Subcutaneous abdominal adipose tissue (tissue), 5 donors: Measurements from ENCODE around the gene CLMN.
A peak's percentile ranks its signal among the peaks of the same experiment; 100 is the strongest.
"Not testable (repeated sequence)": the region's sequence is repeated elsewhere in the genome, so short reads cannot be mapped to it uniquely, and the experiment has no call there.

Experiments
- H3K27ac ChIP-seq: one replicate; pipeline ENCODE4 v1.7.0; 2013; ENCODE audit warnings: low read depth, mild to moderate bottlenecking, inconsistent platforms, low read length, moderate library complexity
- H3K27me3 ChIP-seq, 5 donors: one replicate each; pipeline ENCODE4 v1.7.0; 2013; ENCODE audit warnings: low read length in 5 of 5, inconsistent platforms in 1 of 5; ENCODE audit not compliant: control insufficient read depth in 5 of 5, insufficient read depth in 4 of 5
- H3K36me3 ChIP-seq, 5 donors: one replicate each; pipeline ENCODE4 v1.7.0; 2013; ENCODE audit warnings: low read length in 5 of 5; ENCODE audit not compliant: control insufficient read depth in 5 of 5, insufficient read depth in 5 of 5
- H3K4me1 ChIP-seq, 5 donors: one replicate each; pipeline ENCODE4 v1.7.0; 2013; ENCODE audit warnings: low read length in 5 of 5, mild to moderate bottlenecking in 3 of 5, moderate library complexity in 1 of 5; ENCODE audit not compliant: control insufficient read depth in 5 of 5, insufficient read depth in 5 of 5
- H3K4me3 ChIP-seq, 5 donors: one replicate each; pipeline ENCODE4 v1.7.0; 2013; ENCODE audit warnings: low read length in 5 of 5, low read depth in 1 of 5
- H3K9ac ChIP-seq, 5 donors: one replicate each; pipeline ENCODE4 v1.7.0; 2013; ENCODE audit warnings: low read length in 5 of 5, mild to moderate bottlenecking in 4 of 5, moderate library complexity in 3 of 5
- H3K9me3 ChIP-seq, 5 donors: one replicate each; pipeline ENCODE4 v1.7.0; 2013; ENCODE audit warnings: low read length in 5 of 5; ENCODE audit not compliant: control insufficient read depth in 5 of 5
- donor health status: healthy.
- donor health status: healthy.
- donor health status: healthy.
- donor health status: healthy.
- donor health status: healthy.

Gene CLMN

GRCh38 chr14:95183532-95184412 lies 135.9 kb downstream of the CLMN start:
- no peak overlapping the region for H3K4me3 ChIP-seq
- peaks cover 4 to 56% (median 49%) of the 10 kb centered on the region in 5 donors for H3K4me1 ChIP-seq
- peaks cover 0 to 7% (median 0%) of the 10 kb centered on the region in 5 donors for H3K36me3 ChIP-seq
- no peaks in the 10 kb centered on the region for H3K27me3 ChIP-seq
- H3K9me3 ChIP-seq: peaks cover 0 to 7% (median 0%) of the 10 kb centered on the region in 5 donors
- H3K9ac ChIP-seq: no peak overlapping the region
- peak overlapping the region; percentile 76 for H3K27ac ChIP-seq

DNA sequence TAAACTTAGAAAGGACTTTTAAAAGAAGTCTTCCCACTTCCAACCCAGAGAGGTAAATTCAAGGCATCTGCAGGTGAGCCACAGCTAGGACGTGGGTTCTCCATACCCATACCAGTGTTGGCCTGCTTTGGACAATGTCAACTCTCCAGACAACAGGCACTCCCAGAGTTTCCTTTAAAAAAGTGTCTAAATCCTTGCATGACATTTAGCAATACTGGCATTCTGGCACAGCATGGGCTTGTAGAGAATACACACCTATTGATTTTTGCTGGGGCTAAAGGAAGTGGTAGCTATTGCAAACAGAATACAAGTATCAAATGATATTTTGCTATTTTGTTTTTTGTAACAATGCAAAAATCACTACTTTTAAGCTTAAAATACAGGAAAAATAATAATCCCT lies 136.6 kb downstream of the CLMN start:
- H3K36me3 ChIP-seq: peaks cover 0 to 7% (median 0%) of the 10 kb centered on the region in 5 donors
- no peak overlapping the region for H3K9ac ChIP-seq
- H3K27me3 ChIP-seq: no peaks in the 10 kb centered on the region
- H3K4me1 ChIP-seq: peaks cover 4 to 54% (median 49%) of the 10 kb centered on the region in 5 donors
- peaks cover 0 to 3% (median 0%) of the 10 kb centered on the region in 5 donors for H3K9me3 ChIP-seq
- H3K27ac ChIP-seq: peak overlapping the region; percentile 76
- no peak overlapping the region for H3K4me3 ChIP-seq

DNA sequence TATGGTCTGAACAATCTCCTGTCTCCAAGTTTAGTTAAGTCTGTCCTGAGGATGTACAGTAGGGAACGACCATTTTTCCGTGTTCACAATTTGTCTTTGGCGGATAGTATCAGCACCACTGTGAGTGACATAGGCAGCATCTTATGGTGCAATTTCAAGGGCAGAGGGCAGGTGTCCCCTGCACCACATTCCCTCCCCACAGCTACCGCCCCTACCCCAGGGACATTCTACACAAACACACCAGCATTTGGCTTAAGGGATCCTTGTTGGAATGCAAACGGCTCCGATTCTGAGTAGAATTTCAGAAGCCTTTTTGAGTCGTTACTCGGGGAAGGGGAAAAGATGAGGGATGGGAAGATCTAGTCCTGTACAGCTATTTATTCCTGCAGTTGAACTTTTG lies 137.3 kb downstream of the CLMN start:
- Histone ChIP-seq H3K9ac (no peak overlapping the region), H3K4me3 (no peak overlapping the region), H3K4me1 (peaks cover 4 to 54% (median 49%) of the 10 kb centered on the region in 5 donors), H3K9me3 (no peaks in the 10 kb centered on the region), H3K27ac (peak overlapping the region; percentile 76), H3K36me3 (peaks cover 0 to 2% (median 0%) of the 10 kb centered on the region in 5 donors), H3K27me3 (no peaks in the 10 kb centered on the region)

DNA sequence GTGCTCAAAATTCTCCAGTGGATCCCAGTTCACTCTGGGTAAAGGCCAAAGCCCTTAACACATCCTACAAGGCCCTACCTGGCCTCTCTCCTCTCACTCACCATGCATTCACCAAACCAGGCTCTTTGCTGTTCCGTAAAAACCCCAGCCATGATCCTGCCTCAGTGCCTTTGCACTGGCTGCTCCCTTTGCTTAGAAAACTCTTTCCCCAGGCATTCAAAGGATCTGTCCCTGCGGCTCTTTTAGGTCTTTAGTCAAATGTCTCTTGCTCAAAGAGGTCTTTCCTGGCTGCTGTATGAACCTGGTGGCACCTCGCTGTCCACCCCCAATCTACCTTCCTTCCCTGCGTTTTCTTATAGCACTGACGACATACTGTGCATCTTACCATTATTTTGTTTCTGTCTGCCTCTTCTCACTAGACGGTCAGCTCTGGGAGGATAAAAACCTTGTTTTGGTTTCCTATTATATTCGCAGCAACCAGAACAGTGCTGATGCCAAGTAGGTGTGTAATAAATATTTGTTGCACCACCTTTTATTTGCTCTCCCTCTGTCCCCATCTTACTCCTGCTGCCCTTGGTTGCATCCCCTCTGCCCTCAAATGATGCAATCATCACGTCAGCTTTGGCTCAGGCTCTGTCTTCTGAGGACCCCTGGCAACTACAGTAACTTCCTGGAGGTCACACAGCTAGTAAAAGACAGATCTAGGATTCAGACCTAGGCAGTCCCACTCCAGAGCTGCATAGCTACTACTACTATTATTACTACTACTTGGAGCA lies 138.6 kb downstream of the CLMN start:
- Histone ChIP-seq H3K4me3 (no peak overlapping the region), H3K36me3 (peaks cover 0 to 2% (median 0%) of the 10 kb centered on the region in 5 donors), H3K27ac (no peak overlapping the region), H3K9ac (no peak overlapping the region), H3K4me1 (peaks cover 4 to 49% (median 41%) of the 10 kb centered on the region in 5 donors), H3K27me3 (no peaks in the 10 kb centered on the region), H3K9me3 (no peaks in the 10 kb centered on the region)

DNA sequence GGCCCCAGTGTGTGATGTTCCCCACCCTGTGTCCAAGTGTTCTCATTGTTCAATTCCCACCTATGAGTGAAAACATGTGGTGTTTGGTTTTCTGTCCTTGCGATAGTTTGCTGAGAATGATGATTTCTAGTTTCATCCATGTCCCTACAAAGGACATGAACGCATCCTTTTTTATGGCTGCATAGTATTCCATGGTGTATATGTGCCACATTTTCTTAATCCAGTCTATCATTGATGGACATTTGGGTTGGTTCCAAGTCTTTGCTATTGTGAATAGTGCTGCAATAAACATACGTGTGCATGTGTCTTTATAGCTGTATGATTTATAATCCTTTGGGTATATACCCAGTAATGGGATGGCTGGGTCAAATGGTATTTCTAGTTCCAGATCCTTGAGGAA lies 144.0 kb downstream of the CLMN start:
- not testable (repeated sequence) for H3K9ac ChIP-seq, H3K36me3 ChIP-seq, H3K4me1 ChIP-seq, H3K27me3 ChIP-seq, H3K9me3 ChIP-seq, H3K4me3 ChIP-seq, H3K27ac ChIP-seq

GRCh38 chr14:95174184-95174792 lies 145.4 kb downstream of the CLMN start:
- peaks cover 0 to 10% (median 4%) of the 10 kb centered on the region in 5 donors for H3K4me1 ChIP-seq
- H3K27me3 ChIP-seq: no peaks in the 10 kb centered on the region
- no peaks in the 10 kb centered on the region for H3K9me3 ChIP-seq
- H3K9ac ChIP-seq: no peak overlapping the region
- no peak overlapping the region for H3K27ac ChIP-seq
- H3K36me3 ChIP-seq: no peaks in the 10 kb centered on the region
- no peak overlapping the region for H3K4me3 ChIP-seq

- Histone ChIP-seq H3K9ac (no peak overlapping the region), H3K4me1 (peaks cover 0 to 10% (median 4%) of the 10 kb centered on the region in 5 donors), H3K27me3 (no peaks in the 10 kb centered on the region), H3K4me3 (no peak overlapping the region), H3K36me3 (no peaks in the 10 kb centered on the region), H3K9me3 (no peaks in the 10 kb centered on the region), H3K27ac (no peak overlapping the region)
Measured at GRCh38 chr14:95173518-95173917, 146.2 kb downstream of the CLMN start.

DNA sequence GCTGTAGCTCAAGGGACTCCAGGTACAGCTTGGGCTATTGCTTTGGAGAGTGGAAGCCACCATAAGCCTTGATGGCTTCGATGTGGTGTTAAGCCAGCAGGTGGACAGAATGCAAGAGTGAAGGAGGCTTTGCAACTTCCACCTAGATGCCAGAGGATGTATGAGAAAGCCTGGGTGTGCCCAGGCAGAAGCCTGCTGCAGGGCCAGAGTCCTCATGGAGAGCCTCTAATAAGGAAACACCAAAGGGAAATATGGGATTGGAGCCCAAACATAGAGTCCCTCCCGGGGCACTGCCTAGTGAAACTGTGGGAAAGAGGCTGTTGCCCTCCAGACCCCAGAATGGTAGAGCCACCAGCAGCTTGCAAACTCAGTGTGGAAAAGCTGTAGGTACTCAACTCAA lies 152.5 kb downstream of the CLMN start:
- Histone ChIP-seq H3K27ac (no peak overlapping the region), H3K9me3 (peaks cover 0 to 4% (median 0%) of the 10 kb centered on the region in 5 donors), H3K9ac (no peak overlapping the region), H3K4me1 (peaks cover 0 to 14% (median 7%) of the 10 kb centered on the region in 5 donors), H3K4me3 (no peak overlapping the region), H3K36me3 (no peaks in the 10 kb centered on the region), H3K27me3 (no peaks in the 10 kb centered on the region)

DNA sequence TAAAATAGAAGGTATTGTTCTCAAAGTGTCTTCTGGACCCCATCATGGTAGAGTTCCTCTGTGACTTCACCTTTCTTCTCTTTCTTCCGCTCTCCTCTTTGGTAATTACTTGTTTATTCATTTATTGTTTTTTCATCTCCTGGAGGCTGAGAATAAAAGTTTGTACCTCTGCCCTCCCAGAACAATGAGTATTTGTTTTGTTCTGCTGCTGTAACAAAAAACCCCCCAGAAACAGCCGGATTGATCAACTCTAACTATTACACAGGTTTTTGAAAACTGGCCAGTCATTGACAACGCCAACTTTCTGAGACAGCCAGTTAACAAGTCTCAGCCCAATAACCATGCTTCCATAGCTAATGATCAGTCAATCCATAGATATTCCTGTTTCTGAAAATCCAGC lies 154.2 kb downstream of the CLMN start:
- H3K4me1 ChIP-seq: peaks cover 0 to 14% (median 9%) of the 10 kb centered on the region in 5 donors
- H3K27me3 ChIP-seq: no peaks in the 10 kb centered on the region
- no peaks in the 10 kb centered on the region for H3K36me3 ChIP-seq
- H3K9ac ChIP-seq: no peak overlapping the region
- H3K27ac ChIP-seq: no peak overlapping the region
- H3K9me3 ChIP-seq: peaks cover 0 to 4% (median 0%) of the 10 kb centered on the region in 5 donors
- no peak overlapping the region for H3K4me3 ChIP-seq
